Activated naive CD4-positive, alpha-beta T cell (primary cell): Measurements from ENCODE around the gene TBATA.
"Not testable (repeated sequence)": the region's sequence is repeated elsewhere in the genome, so short reads cannot be mapped to it uniquely, and the experiment has no call there.

ENCODE experiments used
- DNase-seq, 4 experiments: peaks; one replicate each; lab custom pipeline; 2025; lab: John Stamatoyannopoulos, UW

TBATA gene

GRCh38 chr10:70778267-70778924 is 6.8 kb downstream of the TBATA start:
- DNase-seq = no peak

- no peak for DNase-seq
These were observed 7.9 kb downstream of the TBATA start for GRCh38 chr10:70777063-70777875.

GRCh38 chr10:70776455-70777005 is 8.6 kb downstream of the TBATA start:
- no peak for DNase-seq

GRCh38 chr10:70775679-70776454 is 9.3 kb downstream of the TBATA start:
- no peak for DNase-seq

- no peak for DNase-seq
These were observed 10.1 kb downstream of the TBATA start for GRCh38 chr10:70774810-70775678.

- no peak for DNase-seq
These were observed 11.0 kb downstream of the TBATA start for GRCh38 chr10:70773965-70774809.

GRCh38 chr10:70773461-70773860 is 11.7 kb downstream of the TBATA start:
- no peak for DNase-seq

GRCh38 chr10:70772627-70773026 is 12.6 kb downstream of the TBATA start:
- no peak for DNase-seq

- no peak for DNase-seq
These were observed 13.6 kb downstream of the TBATA start for GRCh38 chr10:70771311-70772194.

GRCh38 chr10:70770516-70770915 is 14.7 kb downstream of the TBATA start:
- not testable (repeated sequence) for DNase-seq

- DNase-seq = no peak
These were observed 15.2 kb downstream of the TBATA start for GRCh38 chr10:70770001-70770400.

GRCh38 chr10:70769121-70769520 is 16.1 kb downstream of the TBATA start:
- DNase-seq = no peak

- not testable (repeated sequence) for DNase-seq
These were observed 17.0 kb downstream of the TBATA start for GRCh38 chr10:70768026-70768685.

GRCh38 chr10:70765794-70766594 is 19.2 kb downstream of the TBATA start:
- no peak for DNase-seq

- DNase-seq = no peak
These were observed 21.6 kb downstream of the TBATA start for GRCh38 chr10:70763567-70763966.

- no peak for DNase-seq
These were observed 22.6 kb downstream of the TBATA start for GRCh38 chr10:70762441-70763175.

- no peak for DNase-seq
These were observed 23.3 kb downstream of the TBATA start for GRCh38 chr10:70761727-70762350.
